ENCODE data around the gene PNPLA1.

DNA sequence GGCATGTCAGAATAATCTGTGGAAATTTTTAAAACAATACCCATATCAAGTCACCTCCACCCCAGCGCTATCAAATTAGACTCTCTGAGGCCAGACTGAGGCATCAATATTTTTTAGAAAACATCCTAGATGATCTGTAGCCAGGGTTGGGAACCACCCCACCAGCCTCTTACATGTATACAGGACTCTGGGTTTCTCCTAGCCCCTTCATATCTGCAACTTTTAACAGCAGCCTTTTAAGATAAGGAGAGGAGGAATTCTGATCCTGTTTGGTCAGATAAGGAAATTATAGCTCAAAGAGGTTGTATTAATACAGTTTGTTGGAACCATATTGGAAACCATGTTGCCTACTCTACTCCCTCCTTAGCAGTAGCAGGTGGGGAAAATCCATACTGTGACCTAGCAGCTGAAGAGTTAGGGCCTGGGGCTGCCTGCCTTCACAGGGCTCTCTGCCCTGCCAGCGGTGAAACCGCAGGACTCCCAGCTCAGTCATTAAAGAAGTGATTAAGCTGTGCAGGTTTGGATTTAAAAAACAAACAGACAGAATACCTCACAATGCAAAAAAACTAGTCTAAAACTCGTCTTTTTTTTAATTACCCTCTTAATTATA lies 43.3 kb upstream of the PNPLA1 start:
- TF ChIP-seq, protein P1, sequence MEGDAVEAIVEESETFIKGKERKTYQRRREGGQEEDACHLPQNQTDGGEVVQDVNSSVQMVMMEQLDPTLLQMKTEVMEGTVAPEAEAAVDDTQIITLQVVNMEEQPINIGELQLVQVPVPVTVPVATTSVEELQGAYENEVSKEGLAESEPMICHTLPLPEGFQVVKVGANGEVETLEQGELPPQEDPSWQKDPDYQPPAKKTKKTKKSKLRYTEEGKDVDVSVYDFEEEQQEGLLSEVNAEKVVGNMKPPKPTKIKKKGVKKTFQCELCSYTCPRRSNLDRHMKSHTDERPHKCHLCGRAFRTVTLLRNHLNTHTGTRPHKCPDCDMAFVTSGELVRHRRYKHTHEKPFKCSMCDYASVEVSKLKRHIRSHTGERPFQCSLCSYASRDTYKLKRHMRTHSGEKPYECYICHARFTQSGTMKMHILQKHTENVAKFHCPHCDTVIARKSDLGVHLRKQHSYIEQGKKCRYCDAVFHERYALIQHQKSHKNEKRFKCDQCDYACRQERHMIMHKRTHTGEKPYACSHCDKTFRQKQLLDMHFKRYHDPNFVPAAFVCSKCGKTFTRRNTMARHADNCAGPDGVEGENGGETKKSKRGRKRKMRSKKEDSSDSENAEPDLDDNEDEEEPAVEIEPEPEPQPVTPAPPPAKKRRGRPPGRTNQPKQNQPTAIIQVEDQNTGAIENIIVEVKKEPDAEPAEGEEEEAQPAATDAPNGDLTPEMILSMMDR (conservative IDR thresholded peaks at IDR 0.05): no peak
- no peak for TF ChIP-seq ZFX (IDR thresholded peaks at IDR 0.05)

Data from C4-2B (cell line).